Mononuclear cell (primary cell): ENCODE results near the gene IFI6. TPM values are rescaled to one million over a fixed set of nuclear protein-coding genes. Genes with fewer than 3 reads are reported as not detected.

ENCODE experiments used
- H3K27me3 ChIP-seq: 2 replicates; pipeline ENCODE4 v1.6.0; 2011; ENCODE audit warnings: low read length, control low read depth; ENCODE audit not compliant: insufficient read depth
- H3K4me1 ChIP-seq: 2 replicates; pipeline ENCODE4 v1.5.1; 2011; ENCODE audit warnings: mild to moderate bottlenecking, low read length, control low read depth; ENCODE audit not compliant: insufficient read depth
- H3K4me3 ChIP-seq: 2 replicates; pipeline ENCODE4 v1.5.1; 2011; ENCODE audit warnings: mild to moderate bottlenecking, low read length, moderate library complexity
- H3K9me3 ChIP-seq: 2 replicates; pipeline ENCODE4 v1.5.1; 2011; ENCODE audit warnings: low read depth, mild to moderate bottlenecking, control low read depth, low read length
- total RNA-seq: library from RNA; depleted of rRNA; stranded (reverse); fragments of >200 nt; gene quantifications from one replicate; pipeline ENCODE4 v1.2.3, GENCODE V29; 2012

The IFI6 gene
- total RNA-seq, 1 donor: 85.6 TPM

GRCh38 chr1:27617420-27617819 is 54.6 kb downstream of the IFI6 start:
- H3K4me1 ChIP-seq: peaks cover 78% of the 10 kb centered on the region
- H3K27me3 ChIP-seq: no peaks in the 10 kb centered on the region
- no peak overlapping the region for H3K4me3 ChIP-seq
- no peaks in the 10 kb centered on the region for H3K9me3 ChIP-seq

DNA sequence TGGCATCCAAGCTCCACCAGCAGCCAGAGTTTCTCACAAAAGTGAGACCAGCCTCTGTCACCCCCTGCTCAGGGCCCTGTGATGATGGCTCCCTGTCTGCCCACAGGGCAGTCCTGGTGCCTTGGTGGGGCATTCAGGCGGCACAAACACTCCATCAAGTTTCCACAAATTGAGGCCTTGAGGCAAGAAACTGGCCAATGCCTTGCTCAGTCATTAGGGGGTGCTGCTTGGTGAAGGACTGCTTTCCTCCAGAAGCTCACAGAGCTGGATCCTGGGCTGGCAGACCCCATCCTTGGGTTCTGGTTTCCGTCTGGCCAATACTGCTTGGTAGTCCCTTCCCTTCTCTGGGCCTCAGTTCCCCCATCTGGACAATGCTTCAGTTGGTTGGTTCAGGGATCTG is 55.6 kb downstream of the IFI6 start:
- H3K4me1 ChIP-seq: peaks cover 74% of the 10 kb centered on the region
- H3K9me3 ChIP-seq: no peaks in the 10 kb centered on the region
- no peak overlapping the region for H3K4me3 ChIP-seq
- no peaks in the 10 kb centered on the region for H3K27me3 ChIP-seq

Other genes with a start within 250 kb of the IFI6 start
- gene WASF2, start 182.0 kb downstream of the IFI6 start, total RNA-seq: 29.4 TPM
- gene AHDC1, start 68.0 kb downstream of the IFI6 start, total RNA-seq: 3.3 TPM
- gene FGR, start 37.0 kb downstream of the IFI6 start, total RNA-seq: 123 TPM
- gene FAM76A, start 53.8 kb upstream of the IFI6 start, total RNA-seq: 18.7 TPM
- gene STX12, start 101.0 kb upstream of the IFI6 start, total RNA-seq: 45.4 TPM
- 31.4 TPM for gene PPP1R8, start 158.6 kb upstream of the IFI6 start, total RNA-seq
- 270 TPM for gene THEMIS2, start 200.4 kb upstream of the IFI6 start, total RNA-seq
- 16.4 TPM for gene RPA2, start 242.4 kb upstream of the IFI6 start, total RNA-seq